Left ventricle myocardium inferior (tissue), 1 donor: ENCODE results near the gene AK9. TPM values are rescaled to one million over a fixed set of nuclear protein-coding genes. Genes with fewer than 3 reads are reported as not detected.

ENCODE experiments used
- DNase-seq: peaks from one replicate; pipeline ENCODE4 v3.0.0-alpha.2; 2020
- H3K27ac ChIP-seq: fragments of 200-600 bp; replicated peaks from 2 replicates; pipeline ENCODE4 v1.8.0; 2021
- H3K27me3 ChIP-seq: fragments of 200-600 bp; 2 replicates; pipeline ENCODE4 v1.8.0; 2021; ENCODE audit warnings: low read depth
- H3K36me3 ChIP-seq: fragments of 200-600 bp; 2 replicates; pipeline ENCODE4 v1.8.0; 2021
- H3K4me1 ChIP-seq: fragments of 200-600 bp; 2 replicates; pipeline ENCODE4 v1.8.0; 2021
- H3K4me3 ChIP-seq: fragments of 200-600 bp; 2 replicates; pipeline ENCODE4 v1.8.0; 2021; ENCODE audit warnings: mild to moderate bottlenecking, moderate library complexity
- H3K9me3 ChIP-seq: fragments of 200-600 bp; replicated peaks from 2 replicates; pipeline ENCODE4 v1.8.0; 2021
- intact Hi-C: fragments of 100-400 bp; cut with micrococcal nuclease; formaldehyde crosslinking; loops from one replicate; pipeline ENCODE4 v1.11.0; 2022
- total RNA-seq: library from RNA; stranded (reverse); fragmentation: NEBNext Ultra II Directional; extraction: Animal tissue kit (Norgen Biotek cat#: 25700); gene quantifications from one replicate; pipeline ENCODE4 v1.2.1, GENCODE V29; 2021
- TF ChIP-seq, protein P1 (sequence below): fragments of 200-600 bp; IDR thresholded peaks from 2 replicates; pipeline ENCODE4 v1.8.0; 2021; ENCODE audit warnings: antibody characterized with exemption, mild to moderate bottlenecking, borderline replicate concordance
- donor health status: DM: no; HTN: yes; CAD: no; lungs with severe emphysema.

Gene AK9
- total RNA-seq, 1 donor from 2014 or later, result 12.6 TPM

DNA sequence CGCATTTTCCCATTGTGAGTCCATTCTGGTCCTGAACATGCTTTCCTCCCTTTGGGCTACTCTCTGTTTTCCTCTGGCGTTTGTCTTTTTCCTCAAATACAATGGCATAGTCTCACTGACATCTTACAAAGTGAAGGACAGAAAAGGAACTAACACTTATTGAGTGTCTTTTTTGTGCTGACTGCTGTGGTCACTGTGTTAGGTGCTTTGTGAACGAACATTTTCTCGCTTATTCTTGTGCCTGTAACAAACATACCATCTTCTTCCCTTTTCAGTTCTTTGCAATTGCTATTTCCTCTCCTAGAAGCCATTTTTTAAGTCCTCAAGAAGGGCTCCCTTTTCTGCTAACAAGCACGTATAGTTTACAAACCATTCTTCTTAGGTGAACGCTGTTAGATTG, 15.5 kb upstream of the AK9 start:
- H3K27ac ChIP-seq, result no peak overlapping the region
- TF ChIP-seq, protein P1, sequence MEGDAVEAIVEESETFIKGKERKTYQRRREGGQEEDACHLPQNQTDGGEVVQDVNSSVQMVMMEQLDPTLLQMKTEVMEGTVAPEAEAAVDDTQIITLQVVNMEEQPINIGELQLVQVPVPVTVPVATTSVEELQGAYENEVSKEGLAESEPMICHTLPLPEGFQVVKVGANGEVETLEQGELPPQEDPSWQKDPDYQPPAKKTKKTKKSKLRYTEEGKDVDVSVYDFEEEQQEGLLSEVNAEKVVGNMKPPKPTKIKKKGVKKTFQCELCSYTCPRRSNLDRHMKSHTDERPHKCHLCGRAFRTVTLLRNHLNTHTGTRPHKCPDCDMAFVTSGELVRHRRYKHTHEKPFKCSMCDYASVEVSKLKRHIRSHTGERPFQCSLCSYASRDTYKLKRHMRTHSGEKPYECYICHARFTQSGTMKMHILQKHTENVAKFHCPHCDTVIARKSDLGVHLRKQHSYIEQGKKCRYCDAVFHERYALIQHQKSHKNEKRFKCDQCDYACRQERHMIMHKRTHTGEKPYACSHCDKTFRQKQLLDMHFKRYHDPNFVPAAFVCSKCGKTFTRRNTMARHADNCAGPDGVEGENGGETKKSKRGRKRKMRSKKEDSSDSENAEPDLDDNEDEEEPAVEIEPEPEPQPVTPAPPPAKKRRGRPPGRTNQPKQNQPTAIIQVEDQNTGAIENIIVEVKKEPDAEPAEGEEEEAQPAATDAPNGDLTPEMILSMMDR, result no peak
- H3K9me3 ChIP-seq, result peaks cover 17% of the 10 kb centered on the region
- H3K27me3 ChIP-seq, result no peaks in the 10 kb centered on the region
- intact Hi-C loops, result loop anchor here (5.0 kb wide), 1 partner anchor 331 kb away; no protein-coding TSS in a partner anchor
- H3K36me3 ChIP-seq, result no peaks in the 10 kb centered on the region
- no peak for DNase-seq
- H3K4me3 ChIP-seq, result no peak overlapping the region
- peaks cover 24% of the 10 kb centered on the region for H3K4me1 ChIP-seq

DNA sequence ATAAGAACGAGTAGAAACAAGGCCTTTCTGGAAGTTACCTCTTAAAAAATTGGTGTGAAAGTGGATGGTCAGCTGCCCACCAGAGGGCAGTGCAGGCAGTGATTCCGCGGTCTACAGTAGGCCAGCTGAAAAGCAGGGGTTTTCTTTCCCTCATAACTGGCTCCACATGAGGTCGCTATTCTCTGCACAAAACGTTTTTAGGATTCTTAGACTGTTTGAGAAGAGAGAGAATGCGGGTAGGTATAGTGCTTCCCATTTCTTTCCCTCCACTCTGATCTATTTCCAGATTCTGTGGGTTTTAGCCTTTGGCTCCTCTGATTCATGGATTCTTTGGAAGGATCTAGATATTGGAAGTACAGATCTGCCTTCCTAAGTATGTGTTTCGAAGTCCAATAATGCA, 14.3 kb upstream of the AK9 start:
- H3K27ac ChIP-seq, result no peak overlapping the region
- H3K9me3 ChIP-seq, result peaks cover 17% of the 10 kb centered on the region
- no peaks in the 10 kb centered on the region for H3K27me3 ChIP-seq
- H3K36me3 ChIP-seq, result no peaks in the 10 kb centered on the region
- peak; percentile 77 for DNase-seq
- H3K4me1 ChIP-seq, result peaks cover 25% of the 10 kb centered on the region
- no peak overlapping the region for H3K4me3 ChIP-seq
- TF ChIP-seq, protein P1, result peak; percentile 99
- intact Hi-C loops, result loop anchor here (5.0 kb wide), 1 partner anchor 332 kb away; no protein-coding TSS in a partner anchor

DNA sequence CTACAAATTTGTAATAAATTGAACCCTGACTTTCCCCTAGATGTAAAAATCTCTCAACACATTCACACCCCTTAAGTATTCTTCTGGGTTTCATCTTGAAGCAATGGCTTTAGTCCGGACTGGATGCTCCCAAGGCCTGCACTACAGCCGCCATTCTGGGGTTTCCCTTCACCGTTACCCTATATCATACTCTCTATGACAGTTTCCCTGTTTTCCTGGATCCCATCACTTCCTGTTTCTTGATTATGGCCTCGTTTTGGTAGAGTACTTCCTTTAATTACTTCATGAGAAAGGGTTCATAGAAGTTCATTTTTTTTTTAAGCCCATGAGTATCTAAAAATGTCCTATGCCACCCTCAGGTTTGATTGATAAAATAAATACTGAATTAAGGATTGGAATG, 11.8 kb upstream of the AK9 start:
- DNase-seq, result no peak
- intact Hi-C loops, result no loop called here
- no peaks in the 10 kb centered on the region for H3K9me3 ChIP-seq
- no peaks in the 10 kb centered on the region for H3K36me3 ChIP-seq
- peaks cover 25% of the 10 kb centered on the region for H3K4me1 ChIP-seq
- no peak overlapping the region for H3K4me3 ChIP-seq
- no peaks in the 10 kb centered on the region for H3K27me3 ChIP-seq
- TF ChIP-seq, protein P1, result no peak
- no peak overlapping the region for H3K27ac ChIP-seq

DNA sequence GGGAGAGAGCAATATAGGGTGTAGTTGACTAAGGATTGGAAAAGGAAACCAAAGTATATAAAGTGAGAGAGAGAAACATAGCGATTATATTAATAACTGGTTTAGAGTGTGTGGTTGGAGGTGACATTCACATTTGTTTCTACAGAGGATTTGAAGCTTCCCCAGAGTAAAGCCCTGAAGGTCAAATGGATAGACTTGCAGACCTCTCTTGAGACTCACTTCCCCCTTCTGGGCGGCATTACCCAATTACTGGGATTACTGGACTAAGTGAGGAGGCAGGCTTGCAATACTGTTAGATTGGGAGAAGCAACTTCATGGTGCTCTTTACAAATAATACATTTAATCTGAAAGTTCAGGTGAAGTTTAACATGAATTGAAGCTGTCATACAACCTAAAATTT, 10.8 kb upstream of the AK9 start:
- Histone ChIP-seq H3K36me3 (no peaks in the 10 kb centered on the region), H3K4me3 (no peak overlapping the region), H3K27ac (no peak overlapping the region), H3K4me1 (peaks cover 23% of the 10 kb centered on the region), H3K9me3 (no peaks in the 10 kb centered on the region), H3K27me3 (no peaks in the 10 kb centered on the region)
- DNase-seq, result no peak
- intact Hi-C loops, result no loop called here
- TF ChIP-seq, protein P1, result no peak

DNA sequence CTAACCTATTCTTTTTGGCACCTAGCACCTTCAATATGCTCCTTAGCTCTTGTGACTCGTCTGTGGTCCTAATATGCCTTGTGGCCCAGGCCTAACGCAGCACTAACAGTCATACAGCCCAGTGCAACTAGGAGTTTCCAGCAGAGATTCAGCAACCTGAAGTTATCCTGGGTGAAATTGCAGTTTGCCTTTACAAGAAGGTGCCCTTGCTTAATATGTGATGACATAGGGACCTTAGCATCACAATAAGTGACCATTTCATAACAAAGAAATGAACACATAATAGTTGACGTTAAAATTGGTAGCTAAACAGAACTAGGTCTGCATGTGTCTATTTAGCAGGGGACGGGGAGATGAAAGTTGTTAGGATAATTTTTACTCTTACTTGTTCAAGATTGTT, 10.2 kb upstream of the AK9 start:
- Histone ChIP-seq H3K36me3 (peaks cover 5% of the 10 kb centered on the region), H3K9me3 (peaks cover 2% of the 10 kb centered on the region), H3K4me3 (no peak overlapping the region), H3K4me1 (peaks cover 17% of the 10 kb centered on the region), H3K27ac (no peak overlapping the region), H3K27me3 (no peaks in the 10 kb centered on the region)
- no peak for DNase-seq
- intact Hi-C loops, result no loop called here
- TF ChIP-seq, protein P1, result no peak
